Transverse colon (tissue), 3 donors: ENCODE results near the gene ACBD6.
"Not testable (repeated sequence)": the region's sequence is repeated elsewhere in the genome, so short reads cannot be mapped to it uniquely, and the experiment has no call there.

Experiments used
- EP300 ChIP-seq: sonication (generic); formaldehyde crosslinking; IDR thresholded peaks from one replicate; pipeline ENCODE4 v1.6.1; 2017; ENCODE audit warnings: antibody characterized with exemption, low read depth
- TF ChIP-seq, protein P1 (sequence below), 5 experiments: fragments of 200-600 bp in 3 of 5; fragments of 450-650 bp in 2 of 5; sonication (generic) in 3 of 5; IDR thresholded peaks; 1 replicate in 2 of 5; 2 replicates in 3 of 5; pipeline ENCODE4 v1.5.1; 2016 to 2017; ENCODE audit warnings: antibody characterized with exemption in 5 of 5, inconsistent platforms in 3 of 5, mild to moderate bottlenecking in 2 of 5, moderate library complexity in 1 of 5

DNA sequence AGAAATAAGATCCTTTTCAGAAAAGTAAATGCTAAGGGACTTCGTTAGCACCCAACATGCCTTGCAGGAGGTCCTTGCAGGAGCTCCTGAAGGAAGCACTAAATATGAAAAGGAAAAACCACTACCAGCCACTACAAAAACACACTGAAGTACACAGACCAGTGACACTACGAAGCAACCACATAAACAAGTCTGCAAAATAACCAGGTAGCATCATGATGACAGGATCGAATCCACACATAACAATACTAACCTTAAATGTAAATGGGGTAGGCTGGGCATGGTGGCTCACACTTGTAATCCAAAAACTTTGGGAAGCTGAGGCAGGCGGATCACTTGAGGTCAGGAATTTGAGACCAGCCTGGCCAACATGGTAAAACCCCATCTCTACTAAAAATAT, 40.7 kb downstream of the ACBD6 start:
- TF ChIP-seq EP300: not testable (repeated sequence)
- TF ChIP-seq, protein P1, sequence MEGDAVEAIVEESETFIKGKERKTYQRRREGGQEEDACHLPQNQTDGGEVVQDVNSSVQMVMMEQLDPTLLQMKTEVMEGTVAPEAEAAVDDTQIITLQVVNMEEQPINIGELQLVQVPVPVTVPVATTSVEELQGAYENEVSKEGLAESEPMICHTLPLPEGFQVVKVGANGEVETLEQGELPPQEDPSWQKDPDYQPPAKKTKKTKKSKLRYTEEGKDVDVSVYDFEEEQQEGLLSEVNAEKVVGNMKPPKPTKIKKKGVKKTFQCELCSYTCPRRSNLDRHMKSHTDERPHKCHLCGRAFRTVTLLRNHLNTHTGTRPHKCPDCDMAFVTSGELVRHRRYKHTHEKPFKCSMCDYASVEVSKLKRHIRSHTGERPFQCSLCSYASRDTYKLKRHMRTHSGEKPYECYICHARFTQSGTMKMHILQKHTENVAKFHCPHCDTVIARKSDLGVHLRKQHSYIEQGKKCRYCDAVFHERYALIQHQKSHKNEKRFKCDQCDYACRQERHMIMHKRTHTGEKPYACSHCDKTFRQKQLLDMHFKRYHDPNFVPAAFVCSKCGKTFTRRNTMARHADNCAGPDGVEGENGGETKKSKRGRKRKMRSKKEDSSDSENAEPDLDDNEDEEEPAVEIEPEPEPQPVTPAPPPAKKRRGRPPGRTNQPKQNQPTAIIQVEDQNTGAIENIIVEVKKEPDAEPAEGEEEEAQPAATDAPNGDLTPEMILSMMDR (IDR thresholded peaks at IDR 0.05): not testable (repeated sequence)
